DMS53 treated with DMSO at 0.1 percent for 48 hours (cell line): ENCODE measurements around the gene ASNSD1.
"Not testable (repeated sequence)": the region's sequence is repeated elsewhere in the genome, so short reads cannot be mapped to it uniquely, and the experiment has no call there.

Source experiments
- DNase-seq: peaks from one replicate; lab custom pipeline; 2025; ENCODE audit not compliant: unreplicated experiment; lab: John Stamatoyannopoulos, UW

Gene ASNSD1

DNA sequence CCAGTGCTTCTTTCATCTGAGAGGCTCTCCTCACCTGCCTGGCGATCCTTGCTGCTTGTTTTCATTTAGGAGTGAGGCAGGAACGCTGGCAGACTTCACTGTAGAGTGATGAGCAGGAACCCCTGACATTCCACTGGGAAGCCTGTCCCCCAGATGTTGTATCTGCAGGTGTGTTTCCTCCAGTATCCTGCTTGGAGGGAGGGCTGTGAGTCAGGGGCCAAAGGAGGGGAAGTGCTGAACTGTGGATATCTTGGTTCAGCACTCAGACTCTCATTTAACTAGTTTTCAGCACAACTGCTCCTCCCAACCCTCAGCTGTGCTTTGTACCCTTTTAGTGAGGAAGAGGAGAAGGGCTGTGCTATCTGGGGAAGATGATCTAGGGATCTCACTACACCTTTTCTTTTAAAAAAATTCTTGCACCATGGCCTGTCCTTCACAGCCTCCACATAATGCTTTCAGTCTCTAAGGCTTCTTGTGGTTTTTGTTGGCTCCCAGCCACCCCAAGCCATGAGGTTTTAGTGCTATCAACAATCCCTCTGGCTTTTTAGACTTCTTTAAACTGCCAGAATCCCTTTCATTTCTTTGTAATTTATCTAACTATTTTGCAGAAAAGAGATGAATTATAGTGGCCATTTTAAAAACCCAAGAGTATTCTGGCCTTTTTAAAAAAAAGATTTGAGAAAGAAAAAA lies 24.4 kb downstream of the ASNSD1 start:
- DNase-seq = no peak

DNA sequence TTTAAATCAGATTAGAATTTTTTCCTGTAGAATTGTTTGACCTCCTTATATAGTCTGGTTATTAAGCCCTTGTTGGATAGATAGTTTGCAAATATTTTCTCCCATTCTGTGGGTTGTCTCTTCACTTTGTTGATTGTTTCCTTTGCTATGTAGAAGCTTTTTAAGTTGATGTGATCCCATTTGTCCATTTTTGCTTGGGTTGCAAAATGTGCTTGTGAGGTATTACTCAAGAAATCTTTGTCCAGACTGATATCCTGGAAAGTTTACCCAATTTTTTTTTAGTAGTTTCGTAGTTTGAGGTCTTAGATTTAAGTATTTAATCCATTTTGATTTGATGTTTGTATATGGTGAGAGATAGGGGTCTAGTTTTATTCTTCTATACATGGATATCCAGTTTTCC lies 26.5 kb downstream of the ASNSD1 start:
- not testable (repeated sequence) for DNase-seq

DNA sequence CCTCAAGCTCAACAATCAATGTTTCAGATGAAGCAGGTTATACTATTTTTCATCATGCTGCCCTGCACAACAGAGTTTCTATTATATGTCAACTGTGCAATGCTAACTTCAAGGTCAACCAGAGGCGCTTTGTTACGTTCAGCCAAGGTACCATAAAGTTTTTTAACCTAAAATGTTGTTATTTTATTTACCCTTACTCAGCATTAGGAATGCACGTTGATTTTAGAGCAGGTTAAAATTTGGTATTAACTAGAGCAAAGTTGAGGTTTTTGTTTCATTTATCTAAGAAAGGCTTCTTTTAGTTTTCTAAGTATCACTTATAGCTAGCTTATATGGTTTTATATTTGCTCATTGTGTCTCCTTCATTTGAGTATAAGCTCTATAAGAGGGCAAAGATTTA lies 35.0 kb downstream of the ASNSD1 start:
- DNase-seq = no peak

DNA sequence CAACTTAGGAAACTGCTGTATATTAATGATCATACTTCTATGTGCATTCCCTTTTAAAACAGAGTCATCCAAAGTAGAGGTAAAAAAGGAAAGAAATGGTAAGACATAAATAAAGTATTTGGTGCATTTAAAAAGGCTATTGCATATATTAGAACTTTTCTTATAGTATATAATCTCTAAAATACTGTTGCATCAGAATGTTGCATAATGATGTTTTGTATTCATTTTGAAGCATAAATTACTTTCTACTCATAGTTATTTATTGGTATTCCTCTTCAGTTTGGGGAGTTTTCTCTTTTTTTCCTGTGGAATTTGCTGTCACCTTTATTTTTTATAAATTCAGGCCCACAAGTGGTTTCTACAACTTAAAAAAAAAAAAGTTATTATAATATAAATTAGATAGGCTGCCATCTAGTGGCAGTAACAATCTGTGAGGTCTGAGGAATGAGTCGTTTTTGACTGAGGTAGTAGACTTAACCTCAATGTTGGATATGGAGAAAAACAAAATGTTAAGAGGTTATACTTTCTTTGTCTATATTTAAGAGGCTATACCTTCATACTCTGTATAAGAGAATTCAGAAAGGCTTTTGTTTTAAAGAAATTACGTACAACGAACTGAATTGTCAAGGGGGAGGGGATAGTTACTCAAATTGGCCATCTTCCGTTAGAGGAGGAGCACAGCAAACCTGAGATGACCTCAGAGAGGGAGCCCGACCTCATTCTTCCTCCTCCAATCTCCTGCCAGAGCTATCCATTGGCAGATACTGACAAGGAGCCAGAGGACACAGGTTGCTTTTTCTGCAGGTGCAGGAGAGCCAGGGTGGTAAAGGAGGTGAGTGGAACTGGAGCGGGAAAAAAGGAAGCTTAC lies 37.0 kb downstream of the ASNSD1 start:
- DNase-seq = peak; percentile 79

DNA sequence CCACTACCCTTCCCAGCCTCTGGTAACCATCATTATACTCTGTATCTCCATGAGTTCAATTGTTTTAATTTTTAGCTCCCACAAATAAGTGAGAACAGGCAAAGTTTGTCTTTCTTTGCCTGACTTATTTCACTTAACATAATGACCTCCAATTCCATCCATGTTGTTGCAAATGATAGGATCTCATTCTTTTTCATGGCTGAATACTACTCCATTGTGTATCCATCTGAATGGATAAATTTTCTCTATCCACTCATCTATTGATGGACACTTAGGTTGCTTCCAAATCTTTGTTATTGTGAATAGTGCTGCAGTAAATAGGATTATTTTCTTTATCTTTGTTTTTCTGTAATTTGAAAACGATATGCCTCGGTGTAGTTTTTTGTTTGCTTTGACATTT lies 39.4 kb downstream of the ASNSD1 start:
- no peak for DNase-seq

DNA sequence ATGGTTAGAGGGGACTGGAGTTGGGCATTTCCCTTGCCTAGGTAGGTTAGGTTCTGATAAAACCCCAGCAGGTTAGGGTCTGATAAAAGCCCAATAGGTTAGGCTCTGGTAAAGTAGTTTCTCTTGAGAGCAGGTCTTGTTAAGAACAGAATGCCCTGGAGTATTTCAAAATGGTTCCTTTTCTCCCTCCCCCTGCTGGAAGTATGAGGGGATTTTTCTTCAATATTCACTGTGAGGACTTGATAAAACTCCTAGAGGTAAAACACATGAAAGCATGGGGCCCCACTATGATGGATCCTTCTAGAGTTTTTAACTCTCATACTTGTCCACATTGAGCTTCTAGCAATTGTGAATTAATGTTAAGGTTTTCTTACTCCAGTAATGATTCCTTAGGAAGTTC lies 40.8 kb downstream of the ASNSD1 start:
- no peak for DNase-seq

DNA sequence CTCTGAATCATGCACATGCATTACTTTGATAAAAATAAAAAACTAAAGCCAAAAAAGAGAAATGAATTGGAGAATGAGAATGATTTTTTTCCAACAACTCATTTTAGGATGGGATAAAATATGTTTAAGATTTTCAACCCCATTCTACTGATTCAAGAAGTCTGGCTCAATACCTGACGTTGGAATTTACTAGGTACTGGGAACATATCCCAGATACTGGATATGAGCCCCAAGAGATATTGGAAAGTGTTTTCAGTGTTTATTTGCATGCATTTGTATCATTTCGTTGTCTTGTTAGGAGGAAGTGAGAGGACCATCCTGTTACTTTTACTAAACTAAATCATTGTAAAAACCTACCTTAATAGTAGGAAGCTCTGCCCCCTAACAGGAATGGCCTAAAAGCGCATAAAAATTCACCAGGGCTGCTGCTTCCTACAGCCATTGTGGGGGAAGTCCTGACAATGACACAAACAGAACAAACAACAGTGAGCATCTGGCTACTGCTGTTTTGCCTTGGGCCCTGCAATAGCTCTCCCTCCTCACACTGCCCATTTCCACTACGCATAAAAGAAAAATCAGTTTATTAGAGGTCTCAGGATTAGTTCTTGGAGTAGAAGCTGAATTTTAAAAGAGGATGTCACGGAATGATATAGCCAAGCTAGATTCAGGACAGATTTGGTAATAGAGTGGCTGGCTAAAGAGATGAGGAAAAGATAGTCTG lies 48.4 kb downstream of the ASNSD1 start:
- no peak for DNase-seq

DNA sequence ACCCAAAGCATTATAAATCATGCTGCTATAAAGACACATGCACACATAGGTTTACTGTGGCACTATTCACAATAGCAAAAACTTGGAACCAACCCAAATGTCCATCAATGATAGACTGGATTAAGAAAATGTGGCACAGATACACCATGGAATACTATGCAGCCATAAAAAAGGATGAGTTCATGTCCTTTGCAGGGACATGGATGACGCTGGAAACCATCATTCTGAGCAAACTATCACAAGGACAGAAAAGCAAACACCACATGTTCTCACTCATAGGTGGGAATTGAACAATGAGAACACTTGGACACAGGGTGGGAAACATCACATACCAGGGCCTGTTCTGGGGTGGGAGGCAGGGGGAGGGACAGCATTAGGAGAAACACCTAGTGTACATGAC lies 56.3 kb downstream of the ASNSD1 start:
- DNase-seq = not testable (repeated sequence)

DNA sequence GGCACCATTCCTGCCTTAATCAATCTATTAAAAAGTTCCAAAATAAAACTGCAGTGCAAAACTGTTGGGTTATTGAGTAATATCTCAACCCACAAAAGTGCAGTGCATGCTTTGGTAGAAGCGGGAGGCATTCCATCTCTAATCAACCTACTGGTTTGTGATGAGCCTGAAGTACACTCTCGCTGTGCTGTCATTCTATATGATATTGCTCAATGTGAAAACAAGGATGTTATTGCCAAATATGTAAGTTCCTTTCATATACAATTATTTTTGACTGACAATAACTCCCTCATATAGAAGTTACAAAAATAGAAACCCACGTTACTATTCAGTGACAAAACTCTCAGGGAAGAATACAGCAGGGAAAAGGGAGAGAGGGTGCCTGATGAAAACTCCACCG lies 58.3 kb downstream of the ASNSD1 start:
- no peak for DNase-seq
